ENCODE data around the gene CHML.
A peak's percentile ranks its signal among the peaks of the same experiment; 100 is the strongest.
"Not testable (repeated sequence)": the region's sequence is repeated elsewhere in the genome, so short reads cannot be mapped to it uniquely, and the experiment has no call there.

The CHML gene

GRCh38 chr1:241640149-241640866 is at the start of gene CHML, which contains the start of gene OPN3:
Gene CHML, minus strand, starts transcription at chr1:241640369. Its CDS starts 4,603 bp downstream, at chr1:241635766.
Gene OPN3, minus strand, starts transcription at chr1:241640369. Its CDS starts 115 bp downstream, at chr1:241640254.
- DNase-seq (ENCODE audit: low read depth in 1 of 2, low spot score in 1 of 2) = peak; percentile 86 to 88

- no peak for DNase-seq (ENCODE audit: low read depth in 1 of 2, low spot score in 1 of 2)
These were observed 48.8 kb upstream of the CHML start for GRCh38 chr1:241688940-241689368.

GRCh38 chr1:241684108-241684507 is 43.9 kb upstream of the CHML start:
- DNase-seq (ENCODE audit: low read depth in 1 of 2, low spot score in 1 of 2) = no peak

- DNase-seq (ENCODE audit: low read depth in 1 of 2, low spot score in 1 of 2) = no peak
These were observed 42.8 kb upstream of the CHML start for GRCh38 chr1:241682921-241683320.

GRCh38 chr1:241681861-241682448 is 41.8 kb upstream of the CHML start:
- DNase-seq (ENCODE audit: low read depth in 1 of 2, low spot score in 1 of 2) = not testable (repeated sequence)

- no peak for DNase-seq (ENCODE audit: low read depth in 1 of 2, low spot score in 1 of 2)
These were observed 39.8 kb upstream of the CHML start for GRCh38 chr1:241679961-241680360.

- DNase-seq (ENCODE audit: low read depth in 1 of 2, low spot score in 1 of 2) = no peak
These were observed 39.2 kb upstream of the CHML start for GRCh38 chr1:241679404-241679803.

- no peak for DNase-seq (ENCODE audit: low read depth in 1 of 2, low spot score in 1 of 2)
These were observed 38.4 kb upstream of the CHML start for GRCh38 chr1:241678536-241678935.

- DNase-seq (ENCODE audit: low read depth in 1 of 2, low spot score in 1 of 2) = peak in 1 of 2 donors; percentile 51
These were observed 37.0 kb upstream of the CHML start for GRCh38 chr1:241677201-241677600.

GRCh38 chr1:241675983-241676382 is 35.8 kb upstream of the CHML start:
- DNase-seq (ENCODE audit: low read depth in 1 of 2, low spot score in 1 of 2) = no peak

- no peak for DNase-seq (ENCODE audit: low read depth in 1 of 2, low spot score in 1 of 2)
These were observed 34.7 kb upstream of the CHML start for GRCh38 chr1:241674805-241675384.

- no peak for DNase-seq (ENCODE audit: low read depth in 1 of 2, low spot score in 1 of 2)
These were observed 32.1 kb upstream of the CHML start for GRCh38 chr1:241672301-241672700.

GRCh38 chr1:241666419-241666818 is 26.2 kb upstream of the CHML start:
- DNase-seq (ENCODE audit: low read depth in 1 of 2, low spot score in 1 of 2) = no peak

GRCh38 chr1:241660424-241660972 is 20.3 kb upstream of the CHML start:
- DNase-seq (ENCODE audit: low read depth in 1 of 2, low spot score in 1 of 2) = no peak

- DNase-seq (ENCODE audit: low read depth in 1 of 2, low spot score in 1 of 2) = not testable (repeated sequence)
These were observed 18.8 kb upstream of the CHML start for GRCh38 chr1:241659016-241659415.

GRCh38 chr1:241658081-241658793 is 18.1 kb upstream of the CHML start:
- DNase-seq (ENCODE audit: low read depth in 1 of 2, low spot score in 1 of 2) = no peak

- no peak for DNase-seq (ENCODE audit: low read depth in 1 of 2, low spot score in 1 of 2)
These were observed 14.5 kb upstream of the CHML start for GRCh38 chr1:241654641-241655040.

GRCh38 chr1:241654019-241654418 is 13.8 kb upstream of the CHML start:
- no peak for DNase-seq (ENCODE audit: low read depth in 1 of 2, low spot score in 1 of 2)

- DNase-seq (ENCODE audit: low read depth in 1 of 2, low spot score in 1 of 2) = no peak
These were observed 11.8 kb upstream of the CHML start, which contains the start of gene WDR64 for GRCh38 chr1:241652012-241652411. Gene WDR64, plus strand, starts transcription at chr1:241652281. Its CDS starts 204 bp downstream, at chr1:241652485.

GRCh38 chr1:241648159-241648558 is 8.0 kb upstream of the CHML start:
- no peak for DNase-seq (ENCODE audit: low read depth in 1 of 2, low spot score in 1 of 2)

- no peak for DNase-seq (ENCODE audit: low read depth in 1 of 2, low spot score in 1 of 2)
These were observed 7.5 kb upstream of the CHML start for GRCh38 chr1:241647658-241648057.

All from activated CD4-positive, alpha-beta T cell treated with anti-CD3 and anti-CD28 coated beads, Interleukin-2, amount 50 U/mL, for 24 hours (primary cell).